ENCODE data around the gene ERF.

DNA sequence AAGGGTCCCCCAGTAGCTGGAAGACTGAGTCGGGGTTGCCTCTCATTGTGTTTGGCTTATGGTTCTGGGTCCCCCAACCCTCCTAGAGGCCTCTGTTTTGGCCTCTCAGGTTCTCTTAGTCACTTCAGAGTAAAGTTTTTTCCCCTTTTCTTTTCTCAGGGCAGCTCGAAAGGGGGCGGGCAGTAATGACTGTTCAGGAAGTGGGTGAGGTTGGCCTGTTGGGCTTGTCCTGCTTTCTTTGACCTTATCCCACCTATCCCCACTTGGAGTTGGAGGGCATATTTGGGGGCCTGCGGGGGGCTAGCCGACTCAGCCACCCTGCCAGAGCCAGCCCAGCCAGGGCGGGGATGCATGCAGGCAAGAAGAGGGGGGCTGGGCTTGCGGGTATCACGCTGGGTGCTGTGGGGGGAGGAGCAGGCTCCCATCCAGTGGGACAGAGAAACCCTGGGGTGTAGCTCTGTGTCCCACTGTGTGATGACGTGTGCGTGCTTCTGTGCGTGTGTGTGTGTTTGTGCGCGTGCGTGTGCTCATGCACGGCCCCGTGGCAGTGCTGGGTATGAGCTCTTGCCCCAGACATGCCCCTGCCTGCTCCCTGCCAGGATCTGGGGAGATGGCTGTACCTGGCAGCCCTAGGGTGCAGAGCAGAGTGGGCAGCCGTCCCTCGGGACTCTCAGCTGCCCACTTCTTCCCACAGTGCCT lies 15.6 kb upstream of the ERF start:
- TF ChIP-seq, protein P1, sequence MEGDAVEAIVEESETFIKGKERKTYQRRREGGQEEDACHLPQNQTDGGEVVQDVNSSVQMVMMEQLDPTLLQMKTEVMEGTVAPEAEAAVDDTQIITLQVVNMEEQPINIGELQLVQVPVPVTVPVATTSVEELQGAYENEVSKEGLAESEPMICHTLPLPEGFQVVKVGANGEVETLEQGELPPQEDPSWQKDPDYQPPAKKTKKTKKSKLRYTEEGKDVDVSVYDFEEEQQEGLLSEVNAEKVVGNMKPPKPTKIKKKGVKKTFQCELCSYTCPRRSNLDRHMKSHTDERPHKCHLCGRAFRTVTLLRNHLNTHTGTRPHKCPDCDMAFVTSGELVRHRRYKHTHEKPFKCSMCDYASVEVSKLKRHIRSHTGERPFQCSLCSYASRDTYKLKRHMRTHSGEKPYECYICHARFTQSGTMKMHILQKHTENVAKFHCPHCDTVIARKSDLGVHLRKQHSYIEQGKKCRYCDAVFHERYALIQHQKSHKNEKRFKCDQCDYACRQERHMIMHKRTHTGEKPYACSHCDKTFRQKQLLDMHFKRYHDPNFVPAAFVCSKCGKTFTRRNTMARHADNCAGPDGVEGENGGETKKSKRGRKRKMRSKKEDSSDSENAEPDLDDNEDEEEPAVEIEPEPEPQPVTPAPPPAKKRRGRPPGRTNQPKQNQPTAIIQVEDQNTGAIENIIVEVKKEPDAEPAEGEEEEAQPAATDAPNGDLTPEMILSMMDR (IDR thresholded peaks at IDR 0.05): no peak
- TF ChIP-seq EZH2phosphoT487 (IDR thresholded peaks at IDR 0.05): no peak
